Mesodermal cell (in vitro differentiated cells): ENCODE results near the gene TLE3.

ENCODE experiments used
- H3K27ac ChIP-seq: 2 replicates; pipeline ENCODE4 v1.7.0; 2013; ENCODE audit warnings: mild to moderate bottlenecking, low read depth, low read length, moderate library complexity; ENCODE audit not compliant: severe bottlenecking
- H3K36me3 ChIP-seq: 2 replicates; pipeline ENCODE4 v1.7.1; 2013; ENCODE audit warnings: mild to moderate bottlenecking, low read length, moderate library complexity; ENCODE audit not compliant: control insufficient read depth, insufficient read depth
- H3K4me1 ChIP-seq: one replicate; pipeline ENCODE4 v1.7.1; 2013; ENCODE audit warnings: mild to moderate bottlenecking, low read length; ENCODE audit not compliant: insufficient read depth, control insufficient read depth, poor library complexity, severe bottlenecking
- H3K4me3 ChIP-seq: 2 replicates; pipeline ENCODE4 v1.7.0; 2013; ENCODE audit warnings: low read length, control low read depth, mild to moderate bottlenecking; ENCODE audit not compliant: insufficient read depth, poor library complexity, severe bottlenecking; ENCODE audit errors: extremely low read depth
- H3K9me3 ChIP-seq: 2 replicates; pipeline ENCODE4 v1.7.1; 2013; ENCODE audit warnings: mild to moderate bottlenecking, low read length, moderate library complexity; ENCODE audit not compliant: control insufficient read depth
- WGBS, 2 experiments: methylation state at CpG; one replicate each; pipeline ENCODE4 v1.1.5; 2013; ENCODE audit warnings: missing lambda C conversion rate in 2 of 2; ENCODE audit not compliant: insufficient coverage in 2 of 2; 5-methylcytosine and 5-hydroxymethylcytosine counted together

The TLE3 gene

GRCh38 chr15:70081612-70082011, 16.1 kb downstream of the TLE3 start:
- Histone ChIP-seq H3K9me3 (no peaks in the 10 kb centered on the region), H3K4me1 (peaks cover 27% of the 10 kb centered on the region), H3K27ac (no peak overlapping the region), H3K4me3 (no peak overlapping the region), H3K36me3 (peaks cover 91% of the 10 kb centered on the region)
- 81 to 83% methylated on average over 5 to 6 of the region's 6 CpGs for whole genome bisulfite sequencing, 2 experiments

- Histone ChIP-seq H3K4me1 (peaks cover 27% of the 10 kb centered on the region), H3K27ac (no peak overlapping the region), H3K4me3 (no peak overlapping the region), H3K36me3 (peaks cover 91% of the 10 kb centered on the region), H3K9me3 (no peaks in the 10 kb centered on the region)
- 90 to 94% methylated on average over 3 to 6 of the region's 6 CpGs for WGBS, 2 experiments
These were observed 17.4 kb downstream of the TLE3 start for GRCh38 chr15:70080347-70080746.

- Histone ChIP-seq H3K4me3 (no peak overlapping the region), H3K9me3 (no peaks in the 10 kb centered on the region), H3K4me1 (peaks cover 27% of the 10 kb centered on the region), H3K36me3 (peaks cover 91% of the 10 kb centered on the region), H3K27ac (no peak overlapping the region)
- 98 to 99% methylated on average over 6 to 7 of the region's 9 CpGs for WGBS, 2 experiments
These were observed 17.8 kb downstream of the TLE3 start for GRCh38 chr15:70079888-70080287.

- Histone ChIP-seq H3K4me3 (no peak overlapping the region), H3K9me3 (no peaks in the 10 kb centered on the region), H3K27ac (peak overlapping the region; percentile 10), H3K36me3 (peaks cover 91% of the 10 kb centered on the region), H3K4me1 (peaks cover 27% of the 10 kb centered on the region)
- 89 to 94% methylated on average over 11 of the region's 13 CpGs for WGBS, 2 experiments
These were observed 18.9 kb downstream of the TLE3 start for GRCh38 chr15:70078578-70079417.

- H3K9me3 ChIP-seq = no peaks in the 10 kb centered on the region
- no peak overlapping the region for H3K4me3 ChIP-seq
- H3K36me3 ChIP-seq = peaks cover 93% of the 10 kb centered on the region
- H3K4me1 ChIP-seq = peaks cover 14% of the 10 kb centered on the region
- no peak overlapping the region for H3K27ac ChIP-seq
- 80 to 85% methylated on average over 11 of the region's 13 CpGs for WGBS, 2 experiments
These were observed 20.2 kb downstream of the TLE3 start for GRCh38 chr15:70077188-70078147.

- H3K27ac ChIP-seq = no peak overlapping the region
- H3K9me3 ChIP-seq = no peaks in the 10 kb centered on the region
- no peak overlapping the region for H3K4me3 ChIP-seq
- peaks cover 9% of the 10 kb centered on the region for H3K4me1 ChIP-seq
- peaks cover 93% of the 10 kb centered on the region for H3K36me3 ChIP-seq
- 94 to 100% methylated on average over 11 of the region's 13 CpGs for WGBS, 2 experiments
These were observed 23.3 kb downstream of the TLE3 start for GRCh38 chr15:70074380-70074779.

GRCh38 chr15:70072479-70072878, 25.2 kb downstream of the TLE3 start:
- Histone ChIP-seq H3K9me3 (no peaks in the 10 kb centered on the region), H3K4me3 (no peak overlapping the region), H3K4me1 (no peaks in the 10 kb centered on the region), H3K36me3 (peaks cover 93% of the 10 kb centered on the region), H3K27ac (no peak overlapping the region)
- 92 to 95% methylated on average over 2 of the region's 3 CpGs for WGBS, 2 experiments

GRCh38 chr15:70071799-70072198, 25.9 kb downstream of the TLE3 start:
- H3K36me3 ChIP-seq = peaks cover 99% of the 10 kb centered on the region
- no peak overlapping the region for H3K4me3 ChIP-seq
- 85 to 88% methylated on average over 16 to 19 of the region's 19 CpGs for WGBS, 2 experiments
- H3K9me3 ChIP-seq = no peaks in the 10 kb centered on the region
- H3K27ac ChIP-seq = no peak overlapping the region
- H3K4me1 ChIP-seq = no peaks in the 10 kb centered on the region

GRCh38 chr15:70069716-70070115, 28.0 kb downstream of the TLE3 start:
- H3K4me3 ChIP-seq = no peak overlapping the region
- H3K9me3 ChIP-seq = no peaks in the 10 kb centered on the region
- H3K36me3 ChIP-seq = peaks cover 98% of the 10 kb centered on the region
- H3K27ac ChIP-seq = no peak overlapping the region
- H3K4me1 ChIP-seq = peaks cover 4% of the 10 kb centered on the region
- WGBS, 2 experiments = 90 to 94% methylated on average over 6 to 7 of the region's 7 CpGs

GRCh38 chr15:70068783-70069565, 28.7 kb downstream of the TLE3 start:
- H3K9me3 ChIP-seq = no peaks in the 10 kb centered on the region
- 93% methylated on average over 7 to 9 of the region's 9 CpGs for WGBS, 2 experiments
- peaks cover 98% of the 10 kb centered on the region for H3K36me3 ChIP-seq
- no peak overlapping the region for H3K4me3 ChIP-seq
- H3K4me1 ChIP-seq = peaks cover 4% of the 10 kb centered on the region
- no peak overlapping the region for H3K27ac ChIP-seq
